ENCODE measurements around the gene CDH23.

CDH23 gene

GRCh38 chr10:71521504-71522441 lies 125.1 kb downstream of the CDH23 start:
- no peak for DNase-seq

GRCh38 chr10:71522442-71523144 lies 125.9 kb downstream of the CDH23 start:
- no peak for DNase-seq

DNA sequence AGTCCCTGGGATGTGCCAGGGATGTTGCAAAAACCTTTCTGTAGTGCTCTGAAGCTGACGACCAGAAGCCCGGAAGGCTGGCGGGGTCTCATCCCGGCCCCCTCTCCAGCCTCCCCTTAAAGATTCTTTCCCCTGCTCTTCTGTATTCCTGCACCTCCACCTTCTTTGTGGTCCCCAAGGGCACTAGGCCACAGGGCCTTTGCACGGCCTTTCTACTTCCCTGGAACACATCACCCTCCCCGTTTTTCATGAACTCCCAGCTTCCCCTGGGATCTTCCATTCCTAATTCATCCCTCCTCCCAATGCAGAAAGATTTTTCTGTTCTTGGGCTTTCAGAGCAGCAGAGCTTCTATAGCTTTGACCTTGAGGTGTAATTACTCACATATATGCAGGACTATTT lies 127.0 kb downstream of the CDH23 start:
- no peak for DNase-seq

DNA sequence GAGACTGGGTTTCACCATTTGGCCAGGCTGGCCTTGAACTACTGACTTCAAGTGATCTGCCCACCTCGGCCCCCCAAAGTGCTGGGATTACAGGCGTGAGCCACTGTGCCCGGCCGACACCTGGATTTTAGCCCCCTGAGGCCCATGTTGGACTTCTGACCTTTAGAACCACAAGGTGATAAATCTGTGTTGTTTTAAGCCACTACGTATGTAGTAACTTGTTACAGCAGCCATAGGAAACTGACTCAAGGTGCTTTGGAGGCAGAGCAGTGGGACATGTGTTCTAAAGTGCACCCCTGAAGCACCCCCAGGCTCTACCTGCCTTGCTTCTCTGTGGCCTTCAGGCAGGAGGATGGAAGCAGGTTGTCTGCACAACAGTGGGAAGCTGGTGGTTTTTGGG lies 128.4 kb downstream of the CDH23 start:
- DNase-seq = no peak

GRCh38 chr10:71525721-71526120 lies 129.0 kb downstream of the CDH23 start:
- no peak for DNase-seq

DNA sequence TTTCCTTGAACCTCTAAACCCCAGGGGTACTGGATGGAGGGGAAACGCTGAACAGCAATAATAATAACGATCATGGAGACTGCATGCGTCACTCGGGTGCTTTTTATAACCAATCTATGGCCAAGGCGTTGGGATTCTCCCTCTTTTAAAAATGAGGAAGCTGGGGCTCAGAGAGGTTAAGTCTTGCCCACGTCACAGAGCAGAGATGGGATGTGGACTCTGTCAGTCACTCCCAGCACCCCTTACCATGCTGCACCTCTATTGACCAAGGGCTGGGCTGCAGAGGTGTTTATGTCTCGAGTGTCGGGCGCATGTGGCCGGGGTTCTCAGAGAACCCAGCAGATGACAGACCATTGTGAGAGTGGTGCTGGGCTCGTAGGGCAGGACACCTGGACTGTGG lies 129.9 kb downstream of the CDH23 start:
- DNase-seq = no peak

- DNase-seq = no peak
Observed at GRCh38 chr10:71527135-71527534, 130.4 kb downstream of the CDH23 start.

GRCh38 chr10:71528371-71529206 lies 131.9 kb downstream of the CDH23 start:
- DNase-seq = no peak

DNA sequence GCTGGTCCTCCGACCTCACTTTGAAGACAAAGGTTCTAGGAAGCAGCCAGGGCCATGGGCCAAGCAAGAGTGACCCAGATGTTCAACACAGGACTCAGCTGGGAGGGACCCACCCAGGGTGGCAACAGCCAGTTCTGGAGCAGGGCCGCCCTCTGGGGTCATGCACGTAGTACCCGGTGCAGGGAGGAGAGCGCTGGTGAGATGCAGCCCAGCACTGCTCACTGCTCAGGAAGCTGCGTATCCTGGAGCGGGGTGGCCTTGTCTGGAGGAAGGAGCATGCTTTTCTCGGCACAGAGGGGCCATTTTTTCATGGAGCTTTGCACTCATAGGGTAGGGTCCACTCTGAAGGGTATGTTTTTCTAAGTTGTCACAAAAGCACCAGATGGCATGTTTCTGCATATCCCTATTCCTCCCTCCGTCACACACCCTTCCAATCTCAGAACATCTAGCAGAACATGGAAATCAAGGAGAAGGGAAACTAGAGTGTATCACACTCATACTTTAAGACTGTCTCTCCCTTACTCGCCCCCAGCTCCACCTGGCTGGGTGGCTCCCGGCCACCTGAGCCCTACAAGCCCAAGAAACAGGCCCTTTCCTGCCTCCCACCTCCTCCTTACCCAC lies 132.6 kb downstream of the CDH23 start:
- DNase-seq = no peak

GRCh38 chr10:71530781-71531180 lies 134.1 kb downstream of the CDH23 start:
- no peak for DNase-seq

DNA sequence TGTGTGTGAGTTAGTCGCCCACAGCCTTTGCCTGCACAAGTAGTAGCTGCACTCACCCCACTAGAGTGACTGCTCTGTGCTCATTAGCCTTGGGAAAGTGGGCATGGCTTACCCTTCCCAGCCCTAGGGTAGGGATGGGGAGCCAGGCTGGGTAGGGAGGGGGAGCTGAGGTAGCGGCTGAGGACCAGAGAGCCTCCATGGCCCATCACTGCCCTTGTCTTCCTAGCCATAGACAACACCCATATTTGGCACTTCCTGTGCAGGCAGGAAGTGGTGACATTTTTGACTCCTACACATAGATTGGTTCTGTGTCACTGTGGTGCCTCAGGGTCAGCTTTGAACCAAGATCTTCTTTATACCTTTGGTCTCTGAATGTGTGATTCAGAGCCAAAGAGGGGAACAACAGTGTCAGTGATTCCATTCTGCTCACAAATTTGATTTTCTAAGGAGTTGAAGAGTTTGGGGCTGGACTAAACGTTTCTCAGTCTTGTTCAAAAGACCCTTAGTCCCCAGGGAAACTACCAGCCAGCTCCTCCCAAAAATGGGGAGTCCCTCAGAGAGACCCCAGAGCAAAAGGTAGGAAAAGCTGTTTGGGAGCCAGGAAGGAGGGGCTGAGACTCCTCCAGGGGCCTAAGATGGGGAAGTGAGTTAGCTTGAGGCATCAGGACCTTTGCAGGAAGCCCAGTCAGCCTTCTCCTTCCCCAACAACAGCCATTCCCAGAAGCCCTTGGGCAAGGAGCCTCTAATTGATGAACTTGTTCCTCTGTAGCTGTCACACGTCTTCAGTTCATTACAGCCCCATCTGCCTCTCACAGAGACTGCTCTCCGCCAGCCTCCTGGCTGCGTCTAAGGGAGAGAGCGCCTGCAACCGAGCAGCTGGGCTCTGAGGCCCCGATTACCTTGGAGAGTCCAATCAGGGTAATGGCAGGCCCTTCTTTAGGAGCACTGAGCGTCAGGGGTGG lies 135.0 kb downstream of the CDH23 start:
- no peak for DNase-seq

- no peak for DNase-seq
Observed at GRCh38 chr10:71532878-71533277, 136.2 kb downstream of the CDH23 start.

- DNase-seq = no peak
Observed at GRCh38 chr10:71533936-71534335, 137.2 kb downstream of the CDH23 start.

DNA sequence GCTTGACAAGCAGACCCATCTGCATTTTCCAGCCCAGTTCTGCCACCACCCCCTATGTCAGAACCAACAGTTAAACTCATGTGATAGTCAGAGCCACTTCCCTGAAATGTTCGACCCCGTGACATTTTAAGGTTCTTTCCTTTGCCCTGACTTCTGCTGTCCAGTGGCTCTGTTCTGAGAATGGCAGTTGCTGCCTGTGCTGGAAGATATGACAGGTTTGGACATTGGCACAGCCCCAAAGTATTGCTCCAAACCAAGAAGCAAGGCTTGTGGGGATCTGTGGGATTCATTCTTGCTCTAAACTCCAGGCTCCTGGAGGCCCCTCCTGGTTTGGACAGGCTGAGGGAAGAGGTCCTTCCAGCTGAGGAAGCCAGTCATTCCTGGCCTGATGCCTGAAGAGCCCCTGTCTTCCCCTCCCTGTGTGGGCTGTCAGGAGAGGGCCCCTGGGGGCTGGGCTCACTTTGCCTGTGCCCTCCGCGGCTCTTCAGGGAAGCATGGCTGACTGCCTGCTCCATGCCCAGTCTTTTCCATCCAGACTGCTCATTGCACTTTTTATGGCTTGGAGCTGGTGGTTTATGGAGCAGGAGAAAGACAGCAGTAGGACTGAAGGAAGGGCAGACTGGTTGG lies 138.0 kb downstream of the CDH23 start:
- no peak for DNase-seq

DNA sequence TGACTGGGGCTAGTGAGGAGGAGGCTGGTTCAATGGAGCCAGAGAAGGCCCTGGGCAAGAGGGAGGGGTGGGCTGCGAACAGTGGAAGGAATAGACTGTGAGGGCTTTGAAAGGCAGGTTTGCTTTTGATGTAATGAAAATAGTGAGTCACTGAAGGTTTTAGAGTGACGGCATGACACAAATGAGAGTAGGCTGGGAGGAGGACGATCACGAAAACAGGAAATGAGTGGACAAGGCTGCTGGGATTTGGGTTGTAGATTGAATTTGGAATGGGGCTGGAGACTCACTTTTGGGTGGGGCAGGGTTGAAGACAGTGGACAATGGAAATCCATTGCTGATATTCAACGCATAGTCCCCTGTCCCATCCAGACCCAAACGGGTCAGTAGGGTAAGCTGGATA lies 139.6 kb downstream of the CDH23 start:
- DNase-seq = no peak

GRCh38 chr10:71537125-71537524 lies 140.4 kb downstream of the CDH23 start:
- DNase-seq = no peak

- DNase-seq = no peak
Observed at GRCh38 chr10:71537681-71538080, 141.0 kb downstream of the CDH23 start.

GRCh38 chr10:71538608-71539260 lies 142.0 kb downstream of the CDH23 start:
- no peak for DNase-seq

DNA sequence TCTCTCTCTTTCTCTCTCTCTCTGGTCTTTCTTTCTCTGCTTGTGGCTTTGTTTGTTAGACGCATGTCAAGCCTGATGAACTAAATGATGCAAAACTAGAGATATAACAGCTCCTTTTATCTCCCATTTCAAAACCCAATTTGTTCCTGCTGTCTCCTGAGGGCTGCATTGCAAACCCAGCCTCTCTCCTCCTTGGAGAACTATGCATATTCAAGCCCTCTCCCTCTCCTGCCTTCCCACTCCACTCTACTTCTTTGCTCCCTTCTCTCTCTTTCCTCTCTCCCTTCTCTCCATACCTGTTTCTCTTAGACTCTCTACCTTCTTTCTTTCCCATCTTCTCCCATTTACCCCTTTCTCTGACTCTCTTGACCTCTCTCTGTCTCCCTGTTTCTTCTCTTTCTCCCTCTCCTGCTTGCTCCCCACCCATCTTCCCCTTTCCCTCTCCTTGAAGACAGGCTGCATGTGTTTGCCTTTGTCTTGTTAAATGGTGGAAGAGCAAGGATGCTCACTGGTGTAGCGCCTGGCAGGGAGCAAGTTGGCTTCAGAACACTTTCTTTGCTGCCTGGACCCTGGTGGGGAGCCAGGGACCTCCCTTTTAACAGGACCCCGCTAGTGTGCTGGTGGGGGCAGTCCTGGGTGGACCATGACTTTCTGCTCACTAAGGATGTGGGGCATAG lies 142.9 kb downstream of the CDH23 start:
- no peak for DNase-seq

- DNase-seq = no peak
Observed at GRCh38 chr10:71542478-71542877, 145.8 kb downstream of the CDH23 start.

Data from activated T-cell treated with anti-CD3 and anti-CD28 coated beads for 4 hours (primary cell).